ENCODE results near the gene ZIC4.

Gene ZIC4

DNA sequence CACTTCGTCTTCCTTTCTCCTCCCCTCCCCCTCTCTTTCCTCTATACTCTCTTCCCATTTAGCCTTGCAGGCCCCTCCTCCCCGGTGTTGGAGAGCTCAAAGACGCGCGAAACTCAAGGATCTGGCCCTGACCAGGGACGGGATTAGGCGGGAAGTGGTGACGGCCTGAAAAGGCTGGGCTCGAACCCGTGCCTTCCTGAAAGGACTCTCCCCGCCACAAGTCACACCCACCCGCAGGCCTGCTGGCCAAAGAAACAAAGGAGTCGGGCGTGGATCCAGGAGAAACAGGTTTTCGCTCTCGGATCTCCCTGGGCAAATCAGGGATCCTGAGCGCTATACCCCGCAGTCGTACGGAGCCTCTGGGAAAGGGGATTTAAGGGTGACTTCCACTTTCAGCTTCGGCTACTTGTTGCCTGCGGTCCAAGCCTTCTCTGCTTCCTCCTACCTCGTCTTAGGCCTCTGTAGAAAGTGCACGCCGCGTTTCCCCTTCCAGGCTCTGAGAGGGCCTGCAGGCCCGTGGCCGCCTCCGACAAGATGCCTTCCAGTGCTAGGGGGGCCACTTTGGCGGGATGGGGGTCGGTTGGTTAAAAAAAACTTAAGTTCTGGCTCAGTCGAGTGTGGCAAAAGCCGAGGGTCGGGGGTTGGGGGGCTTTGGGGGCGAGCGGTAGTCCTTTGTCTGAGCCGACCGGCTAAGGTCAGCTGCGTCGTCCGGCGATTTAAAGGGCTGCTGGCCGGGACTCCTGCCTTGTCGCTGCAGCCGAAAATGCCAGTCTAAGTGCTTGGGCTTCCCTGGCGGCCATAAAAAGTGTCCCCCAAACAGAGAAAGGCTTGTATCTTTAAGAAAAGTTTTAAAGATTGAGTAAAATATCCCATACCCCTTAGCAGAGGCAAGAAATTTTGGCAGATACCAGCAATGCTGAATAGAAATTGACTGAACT lies 8.2 kb downstream of the ZIC4 start:
- no peak for ATAC-seq
- TF ChIP-seq, protein P1, sequence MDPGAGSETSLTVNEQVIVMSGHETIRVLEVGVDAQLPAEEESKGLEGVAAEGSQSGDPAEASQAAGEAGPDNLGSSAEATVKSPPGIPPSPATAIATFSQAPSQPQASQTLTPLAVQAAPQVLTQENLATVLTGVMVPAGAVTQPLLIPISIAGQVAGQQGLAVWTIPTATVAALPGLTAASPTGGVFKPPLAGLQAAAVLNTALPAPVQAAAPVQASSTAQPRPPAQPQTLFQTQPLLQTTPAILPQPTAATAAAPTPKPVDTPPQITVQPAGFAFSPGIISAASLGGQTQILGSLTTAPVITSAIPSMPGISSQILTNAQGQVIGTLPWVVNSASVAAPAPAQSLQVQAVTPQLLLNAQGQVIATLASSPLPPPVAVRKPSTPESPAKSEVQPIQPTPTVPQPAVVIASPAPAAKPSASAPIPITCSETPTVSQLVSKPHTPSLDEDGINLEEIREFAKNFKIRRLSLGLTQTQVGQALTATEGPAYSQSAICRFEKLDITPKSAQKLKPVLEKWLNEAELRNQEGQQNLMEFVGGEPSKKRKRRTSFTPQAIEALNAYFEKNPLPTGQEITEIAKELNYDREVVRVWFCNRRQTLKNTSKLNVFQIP (CRISPR knock-in tag; IDR thresholded peaks at IDR 0.05; ENCODE audit: borderline replicate concordance, low read depth): no peak
- no peak for TF ChIP-seq RARB (CRISPR knock-in tag; IDR thresholded peaks at IDR 0.05)
- TF ChIP-seq ESRRG (CRISPR knock-in tag; IDR thresholded peaks at IDR 0.05): no peak
- TF ChIP-seq ZNF8 (CRISPR knock-in tag; IDR thresholded peaks at IDR 0.05): no peak
- no peak for TF ChIP-seq CSDC2 (CRISPR knock-in tag; IDR thresholded peaks at IDR 0.05)
- no peak for TF ChIP-seq ZFP30 (CRISPR knock-in tag; IDR thresholded peaks at IDR 0.05)
- TF ChIP-seq OSR1 (CRISPR knock-in tag; IDR thresholded peaks at IDR 0.05): no peak
- TF ChIP-seq TOX (CRISPR knock-in tag; IDR thresholded peaks at IDR 0.05; ENCODE audit: borderline replicate concordance): no peak
- TF ChIP-seq ZFP3 (CRISPR knock-in tag; IDR thresholded peaks at IDR 0.05): no peak
- no peak for TF ChIP-seq BACH2 (CRISPR knock-in tag; IDR thresholded peaks at IDR 0.05; ENCODE audit: borderline replicate concordance)
- TF ChIP-seq GLIS3 (CRISPR knock-in tag; IDR thresholded peaks at IDR 0.05): no peak
- no peak for TF ChIP-seq ZC3H10 (CRISPR knock-in tag; IDR thresholded peaks at IDR 0.05)
- TF ChIP-seq PPARA (CRISPR knock-in tag; IDR thresholded peaks at IDR 0.05; ENCODE audit: borderline replicate concordance): no peak
- TF ChIP-seq, protein P2, sequence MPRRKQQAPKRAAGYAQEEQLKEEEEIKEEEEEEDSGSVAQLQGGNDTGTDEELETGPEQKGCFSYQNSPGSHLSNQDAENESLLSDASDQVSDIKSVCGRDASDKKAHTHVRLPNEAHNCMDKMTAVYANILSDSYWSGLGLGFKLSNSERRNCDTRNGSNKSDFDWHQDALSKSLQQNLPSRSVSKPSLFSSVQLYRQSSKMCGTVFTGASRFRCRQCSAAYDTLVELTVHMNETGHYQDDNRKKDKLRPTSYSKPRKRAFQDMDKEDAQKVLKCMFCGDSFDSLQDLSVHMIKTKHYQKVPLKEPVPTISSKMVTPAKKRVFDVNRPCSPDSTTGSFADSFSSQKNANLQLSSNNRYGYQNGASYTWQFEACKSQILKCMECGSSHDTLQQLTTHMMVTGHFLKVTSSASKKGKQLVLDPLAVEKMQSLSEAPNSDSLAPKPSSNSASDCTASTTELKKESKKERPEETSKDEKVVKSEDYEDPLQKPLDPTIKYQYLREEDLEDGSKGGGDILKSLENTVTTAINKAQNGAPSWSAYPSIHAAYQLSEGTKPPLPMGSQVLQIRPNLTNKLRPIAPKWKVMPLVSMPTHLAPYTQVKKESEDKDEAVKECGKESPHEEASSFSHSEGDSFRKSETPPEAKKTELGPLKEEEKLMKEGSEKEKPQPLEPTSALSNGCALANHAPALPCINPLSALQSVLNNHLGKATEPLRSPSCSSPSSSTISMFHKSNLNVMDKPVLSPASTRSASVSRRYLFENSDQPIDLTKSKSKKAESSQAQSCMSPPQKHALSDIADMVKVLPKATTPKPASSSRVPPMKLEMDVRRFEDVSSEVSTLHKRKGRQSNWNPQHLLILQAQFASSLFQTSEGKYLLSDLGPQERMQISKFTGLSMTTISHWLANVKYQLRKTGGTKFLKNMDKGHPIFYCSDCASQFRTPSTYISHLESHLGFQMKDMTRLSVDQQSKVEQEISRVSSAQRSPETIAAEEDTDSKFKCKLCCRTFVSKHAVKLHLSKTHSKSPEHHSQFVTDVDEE (CRISPR knock-in tag; IDR thresholded peaks at IDR 0.05): no peak
- no peak for TF ChIP-seq ARNTL (CRISPR knock-in tag; IDR thresholded peaks at IDR 0.05; ENCODE audit: borderline replicate concordance, low read depth)
- TF ChIP-seq ZNF70 (CRISPR knock-in tag; IDR thresholded peaks at IDR 0.05): no peak

DNA sequence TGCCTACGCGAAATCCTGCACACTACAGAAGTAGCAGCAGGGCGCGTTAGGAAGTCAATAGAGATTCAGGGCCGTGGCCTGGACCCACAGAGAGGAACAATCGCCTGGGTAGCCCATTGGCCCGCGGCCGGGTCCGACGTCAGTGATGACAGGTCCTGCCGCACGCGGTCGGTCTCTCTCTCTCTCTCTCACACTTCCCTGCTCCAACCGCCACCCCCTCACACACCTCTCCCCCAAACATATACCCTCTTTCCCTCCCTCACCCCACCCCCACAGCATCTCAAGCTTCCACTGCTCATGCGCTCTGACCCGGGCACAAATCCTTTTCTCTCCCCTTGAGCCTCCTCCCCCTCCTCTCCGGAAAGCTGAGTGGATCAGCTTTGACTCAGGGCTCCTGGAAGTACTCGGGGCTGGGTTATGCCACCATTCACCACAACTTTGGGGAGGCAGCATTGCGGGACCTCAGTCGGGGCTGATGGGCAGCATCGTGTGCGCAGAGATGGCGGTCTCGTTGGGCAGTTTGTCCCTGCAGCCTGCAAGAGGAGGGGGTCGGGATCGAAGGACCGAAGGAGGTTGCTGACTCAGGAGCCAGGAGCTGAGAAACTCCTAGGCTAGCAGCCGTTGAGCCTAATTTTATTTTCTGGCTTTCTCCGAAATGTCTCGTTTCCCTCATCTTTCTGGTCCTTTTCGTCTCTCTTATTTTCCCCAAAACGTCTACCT lies 9.0 kb downstream of the ZIC4 start:
- TF ChIP-seq, protein P3, sequence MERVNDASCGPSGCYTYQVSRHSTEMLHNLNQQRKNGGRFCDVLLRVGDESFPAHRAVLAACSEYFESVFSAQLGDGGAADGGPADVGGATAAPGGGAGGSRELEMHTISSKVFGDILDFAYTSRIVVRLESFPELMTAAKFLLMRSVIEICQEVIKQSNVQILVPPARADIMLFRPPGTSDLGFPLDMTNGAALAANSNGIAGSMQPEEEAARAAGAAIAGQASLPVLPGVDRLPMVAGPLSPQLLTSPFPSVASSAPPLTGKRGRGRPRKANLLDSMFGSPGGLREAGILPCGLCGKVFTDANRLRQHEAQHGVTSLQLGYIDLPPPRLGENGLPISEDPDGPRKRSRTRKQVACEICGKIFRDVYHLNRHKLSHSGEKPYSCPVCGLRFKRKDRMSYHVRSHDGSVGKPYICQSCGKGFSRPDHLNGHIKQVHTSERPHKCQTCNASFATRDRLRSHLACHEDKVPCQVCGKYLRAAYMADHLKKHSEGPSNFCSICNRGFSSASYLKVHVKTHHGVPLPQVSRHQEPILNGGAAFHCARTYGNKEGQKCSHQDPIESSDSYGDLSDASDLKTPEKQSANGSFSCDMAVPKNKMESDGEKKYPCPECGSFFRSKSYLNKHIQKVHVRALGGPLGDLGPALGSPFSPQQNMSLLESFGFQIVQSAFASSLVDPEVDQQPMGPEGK (CRISPR knock-in tag; IDR thresholded peaks at IDR 0.05; ENCODE audit: borderline replicate concordance): no peak
- TF ChIP-seq ESRRG (CRISPR knock-in tag; IDR thresholded peaks at IDR 0.05) (no peak), ZNF565 (CRISPR knock-in tag; conservative IDR thresholded peaks at IDR 0.05; ENCODE audit: low read depth) (no peak), TCF4 (CRISPR knock-in tag; IDR thresholded peaks at IDR 0.05; ENCODE audit: borderline replicate concordance) (no peak), TOX (CRISPR knock-in tag; IDR thresholded peaks at IDR 0.05; ENCODE audit: borderline replicate concordance) (no peak), CSDC2 (CRISPR knock-in tag; IDR thresholded peaks at IDR 0.05) (no peak), GLIS3 (CRISPR knock-in tag; IDR thresholded peaks at IDR 0.05) (no peak), ZFP3 (CRISPR knock-in tag; IDR thresholded peaks at IDR 0.05) (no peak), PPARA (CRISPR knock-in tag; IDR thresholded peaks at IDR 0.05; ENCODE audit: borderline replicate concordance) (no peak), BACH2 (CRISPR knock-in tag; IDR thresholded peaks at IDR 0.05; ENCODE audit: borderline replicate concordance) (no peak), RARB (CRISPR knock-in tag; IDR thresholded peaks at IDR 0.05) (no peak), ARNTL (CRISPR knock-in tag; IDR thresholded peaks at IDR 0.05; ENCODE audit: borderline replicate concordance, low read depth) (no peak), ZNF8 (CRISPR knock-in tag; IDR thresholded peaks at IDR 0.05) (no peak), ISL1 (CRISPR knock-in tag; IDR thresholded peaks at IDR 0.05) (no peak), ZFP30 (CRISPR knock-in tag; IDR thresholded peaks at IDR 0.05) (no peak)
- TF ChIP-seq, protein P4, sequence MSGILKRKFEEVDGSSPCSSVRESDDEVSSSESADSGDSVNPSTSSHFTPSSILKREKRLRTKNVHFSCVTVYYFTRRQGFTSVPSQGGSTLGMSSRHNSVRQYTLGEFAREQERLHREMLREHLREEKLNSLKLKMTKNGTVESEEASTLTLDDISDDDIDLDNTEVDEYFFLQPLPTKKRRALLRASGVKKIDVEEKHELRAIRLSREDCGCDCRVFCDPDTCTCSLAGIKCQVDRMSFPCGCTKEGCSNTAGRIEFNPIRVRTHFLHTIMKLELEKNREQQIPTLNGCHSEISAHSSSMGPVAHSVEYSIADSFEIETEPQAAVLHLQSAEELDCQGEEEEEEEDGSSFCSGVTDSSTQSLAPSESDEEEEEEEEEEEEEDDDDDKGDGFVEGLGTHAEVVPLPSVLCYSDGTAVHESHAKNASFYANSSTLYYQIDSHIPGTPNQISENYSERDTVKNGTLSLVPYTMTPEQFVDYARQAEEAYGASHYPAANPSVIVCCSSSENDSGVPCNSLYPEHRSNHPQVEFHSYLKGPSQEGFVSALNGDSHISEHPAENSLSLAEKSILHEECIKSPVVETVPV (CRISPR knock-in tag; IDR thresholded peaks at IDR 0.05): no peak
- TF ChIP-seq, protein P2 (CRISPR knock-in tag; IDR thresholded peaks at IDR 0.05): no peak
- no peak for ATAC-seq
